Stimulated activated CD8-positive, alpha-beta memory T cell treated with anti-CD3 and anti-CD28 coated beads, Interleukin-12 subunit alpha, Interleukin-12 subunit beta, amount 100 ng/mL, for 4 hours (primary cell): ENCODE data around the gene ZFYVE19.
A peak's percentile ranks its signal among the peaks of the same experiment; 100 is the strongest.

Experiments
- DNase-seq: peaks from one replicate; pipeline ENCODE4 v3.0.0-alpha.2; 2020; ENCODE audit warnings: low read depth

The ZFYVE19 gene, protein sequence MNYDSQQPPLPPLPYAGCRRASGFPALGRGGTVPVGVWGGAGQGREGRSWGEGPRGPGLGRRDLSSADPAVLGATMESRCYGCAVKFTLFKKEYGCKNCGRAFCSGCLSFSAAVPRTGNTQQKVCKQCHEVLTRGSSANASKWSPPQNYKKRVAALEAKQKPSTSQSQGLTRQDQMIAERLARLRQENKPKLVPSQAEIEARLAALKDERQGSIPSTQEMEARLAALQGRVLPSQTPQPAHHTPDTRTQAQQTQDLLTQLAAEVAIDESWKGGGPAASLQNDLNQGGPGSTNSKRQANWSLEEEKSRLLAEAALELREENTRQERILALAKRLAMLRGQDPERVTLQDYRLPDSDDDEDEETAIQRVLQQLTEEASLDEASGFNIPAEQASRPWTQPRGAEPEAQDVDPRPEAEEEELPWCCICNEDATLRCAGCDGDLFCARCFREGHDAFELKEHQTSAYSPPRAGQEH

GRCh38 chr15:40807028-40807887 is at the start of gene ZFYVE19, which contains the start of gene DNAJC17:
TSS of gene ZFYVE19 (plus strand) at chr15:40807089. CDS start at chr15:40807590, 501 bp downstream.
TSS of gene DNAJC17 (minus strand) at chr15:40807473. CDS start at chr15:40807446, 27 bp downstream.
- peak; percentile 86 for DNase-seq

GRCh38 chr15:40759961-40760360 is 46.9 kb upstream of the ZFYVE19 start:
- no peak for DNase-seq

- DNase-seq, result no peak
These were observed 43.7 kb upstream of the ZFYVE19 start for GRCh38 chr15:40762919-40763800.

DNA sequence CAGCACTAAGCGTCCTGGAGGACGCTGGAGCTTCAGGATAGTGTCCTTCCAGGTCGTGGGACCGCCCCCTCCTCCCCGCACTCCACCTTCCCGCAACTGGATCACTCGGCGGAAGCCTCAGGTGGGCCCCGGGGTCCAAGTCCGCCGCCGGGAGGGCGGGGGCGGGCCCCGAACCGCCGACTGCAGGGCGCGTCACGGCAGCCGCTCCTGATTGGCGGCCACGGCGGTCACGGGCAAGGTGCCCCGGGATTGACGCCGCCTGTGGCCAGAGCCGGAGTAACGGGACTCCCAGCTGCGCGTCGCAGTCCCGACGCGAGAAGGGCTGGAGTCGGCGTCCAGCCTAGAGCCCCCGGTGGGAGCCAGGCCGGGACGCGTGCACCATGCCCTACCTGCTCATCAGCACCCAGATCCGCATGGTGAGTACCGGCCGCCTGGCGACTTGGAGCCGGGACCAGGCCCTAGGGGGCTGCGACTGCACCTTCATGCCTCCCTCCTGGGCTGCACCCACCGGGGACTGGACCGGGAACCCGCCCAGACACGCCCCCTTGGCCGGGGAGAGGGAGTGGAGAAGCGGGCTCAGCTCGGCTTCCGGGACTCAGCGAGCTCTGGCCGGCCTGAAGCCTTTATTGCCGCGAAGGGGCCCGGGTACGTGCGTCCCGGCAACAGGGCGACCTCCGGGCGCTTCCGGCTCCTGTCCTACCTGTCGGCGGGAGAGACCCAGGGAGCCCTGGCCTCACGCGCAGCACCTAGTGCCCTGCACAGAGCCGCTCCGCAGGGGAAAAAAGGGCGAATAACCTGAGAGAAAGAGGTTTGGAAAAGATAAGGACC is 42.9 kb upstream of the ZFYVE19 start, which contains the start of gene GCHFR:
Gene GCHFR, plus strand, starts transcription at position 268 of the 828 bp plus-strand sequence. Its CDS starts 113 bp downstream, at position 381.
- DNase-seq, result peak; percentile 54

GRCh38 chr15:40764629-40765103 is 42.2 kb upstream of the ZFYVE19 start:
- no peak for DNase-seq

DNA sequence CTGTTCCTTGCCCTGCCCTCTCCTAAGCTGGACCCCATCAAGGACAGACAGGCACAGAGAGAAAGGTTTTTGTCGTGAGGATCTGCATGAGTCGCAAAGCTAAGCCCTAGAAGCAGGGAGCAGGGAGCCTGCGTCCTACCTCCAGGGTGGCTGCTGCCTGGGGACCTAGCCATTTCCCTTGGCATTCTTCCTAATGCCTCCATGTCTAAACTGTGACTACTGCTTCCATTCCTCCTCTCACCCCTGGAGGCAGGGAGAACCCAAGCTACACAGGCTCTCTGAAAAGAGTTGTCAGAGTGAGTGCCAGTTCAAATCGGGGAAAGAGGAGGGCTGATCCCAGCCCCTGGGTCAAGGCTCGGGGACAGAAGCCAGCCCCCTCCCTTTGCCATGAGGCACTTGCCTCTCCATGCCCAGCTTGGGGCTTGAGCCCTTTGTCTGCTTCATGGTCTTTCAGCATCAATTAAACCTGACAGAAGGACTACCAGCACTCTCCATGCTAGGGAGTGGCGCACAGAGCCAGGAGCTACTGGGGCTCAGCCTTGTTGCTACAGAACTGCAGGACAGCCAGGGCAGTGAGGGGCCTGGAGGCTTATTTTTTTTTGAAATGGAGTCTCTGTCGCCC is 40.6 kb upstream of the ZFYVE19 start:
- no peak for DNase-seq

DNA sequence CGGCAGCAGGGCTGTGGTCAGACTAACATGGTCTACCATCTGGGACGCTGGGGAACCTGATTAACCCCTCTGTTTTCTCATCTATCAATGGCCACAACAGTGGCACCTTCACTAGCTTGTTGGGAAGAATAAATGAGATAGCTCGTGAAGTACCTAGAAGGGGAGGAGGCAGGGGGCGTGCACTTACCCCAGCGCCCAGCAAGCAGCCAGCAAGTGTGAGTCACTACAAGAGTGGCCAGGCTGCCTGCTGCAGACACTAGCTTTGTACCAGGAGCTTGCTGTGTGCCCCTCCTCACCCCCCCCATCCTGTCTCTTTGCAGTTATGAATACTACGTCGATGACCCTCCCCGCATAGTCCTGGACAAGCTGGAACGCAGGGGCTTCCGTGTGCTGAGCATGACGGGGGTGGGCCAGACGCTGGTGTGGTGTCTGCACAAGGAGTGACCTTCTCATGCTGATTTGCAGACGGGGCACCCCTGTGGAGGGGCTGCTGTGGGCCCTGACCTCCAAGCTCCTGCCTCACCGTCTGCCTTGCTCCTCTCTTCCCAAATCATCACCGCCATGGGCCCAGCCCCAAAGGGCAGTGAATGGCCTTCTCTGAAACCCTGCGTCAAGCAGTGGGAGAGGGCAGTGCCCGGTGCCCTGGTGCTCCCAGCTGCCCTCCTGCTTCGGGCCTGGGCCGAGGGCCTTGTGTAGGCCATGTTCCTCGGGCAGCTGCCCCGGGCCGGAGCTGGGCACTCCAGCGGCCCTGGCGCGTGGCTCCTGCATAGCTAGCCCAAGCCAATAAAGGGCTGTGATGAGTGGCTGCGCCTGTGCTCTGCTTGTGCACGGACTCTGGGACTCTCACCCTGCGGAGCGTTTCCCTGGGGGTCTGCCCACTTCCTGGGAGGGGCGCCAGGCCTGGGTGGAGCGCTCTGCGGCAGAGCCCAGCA is 39.7 kb upstream of the ZFYVE19 start:
- no peak for DNase-seq

DNA sequence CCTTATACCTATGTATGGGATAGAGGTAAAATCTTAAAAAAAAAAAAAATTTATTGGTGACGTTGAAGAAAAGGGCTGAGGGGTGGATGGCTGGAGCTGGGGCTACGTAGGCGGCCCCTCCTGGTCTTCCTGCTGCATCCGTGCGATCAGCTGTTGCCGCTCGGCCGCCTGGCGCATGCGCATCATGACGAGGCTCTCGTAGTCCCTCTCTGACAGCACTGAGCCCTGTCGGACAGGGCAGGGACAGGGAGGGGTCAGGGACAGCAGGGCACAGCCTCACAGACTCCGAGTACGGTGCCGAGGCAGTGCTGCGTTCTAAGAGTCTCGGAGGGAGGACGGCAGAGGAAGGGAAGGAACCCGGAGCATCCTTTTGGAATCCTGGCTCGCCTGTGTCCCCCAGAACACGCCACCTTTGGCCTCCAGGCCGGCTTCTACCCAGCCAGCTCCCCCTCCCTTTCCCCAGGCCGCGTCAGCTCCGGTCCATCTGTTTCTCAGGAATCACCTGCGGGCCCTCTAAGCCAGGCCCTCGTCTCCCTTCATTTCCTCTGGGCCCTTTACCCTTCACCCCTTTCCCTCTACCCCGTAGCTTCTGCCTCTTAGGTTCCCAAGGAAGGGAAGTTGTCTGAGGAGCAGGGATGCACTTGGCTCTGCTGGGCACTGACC is 38.9 kb upstream of the ZFYVE19 start:
- DNase-seq, result no peak

DNA sequence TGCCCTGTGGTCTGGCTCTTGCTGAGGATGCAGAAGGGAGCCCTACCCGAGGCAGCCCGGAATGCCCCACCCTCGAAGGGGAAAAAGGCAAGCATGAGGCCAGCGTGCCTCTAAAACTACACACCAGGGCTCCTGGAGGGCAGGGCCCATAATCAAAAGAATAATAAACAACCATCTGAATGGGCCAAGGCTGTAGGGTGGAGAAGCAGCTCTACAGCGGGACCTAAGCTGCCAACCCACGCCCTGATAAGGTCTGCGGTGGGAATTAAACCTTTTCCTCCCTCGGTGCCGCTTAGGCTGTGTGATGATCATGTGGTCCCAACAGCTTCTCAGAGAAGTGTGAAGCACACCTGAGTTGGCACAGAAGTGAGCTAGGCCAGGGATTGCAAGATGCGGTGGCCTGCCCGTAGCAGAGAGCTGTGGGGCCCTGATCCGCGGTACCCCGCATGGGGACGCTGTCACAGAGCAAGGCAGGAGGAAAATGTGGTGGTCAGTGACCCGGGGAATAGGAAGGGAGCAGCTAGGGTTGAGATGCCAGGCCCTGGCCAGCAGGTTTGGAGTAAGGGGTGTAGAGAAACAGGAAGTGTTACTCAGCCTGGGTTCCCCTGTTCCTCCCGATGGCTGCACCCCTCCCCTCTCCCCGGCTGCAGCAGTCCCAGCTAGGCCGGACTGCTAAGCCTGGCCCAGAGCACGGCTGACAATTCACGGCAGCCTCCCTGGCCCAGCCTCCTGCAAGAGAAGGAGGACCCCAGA is 38.2 kb upstream of the ZFYVE19 start:
- no peak for DNase-seq

- DNase-seq, result peak; percentile 65
These were observed 37.4 kb upstream of the ZFYVE19 start, which contains the start of gene C15orf62 for GRCh38 chr15:40769274-40770146. TSS of gene C15orf62 (plus strand) at chr15:40769980. CDS start at chr15:40770496, 516 bp downstream.

- DNase-seq, result no peak
These were observed 36.7 kb upstream of the ZFYVE19 start for GRCh38 chr15:40770147-40770721.

DNA sequence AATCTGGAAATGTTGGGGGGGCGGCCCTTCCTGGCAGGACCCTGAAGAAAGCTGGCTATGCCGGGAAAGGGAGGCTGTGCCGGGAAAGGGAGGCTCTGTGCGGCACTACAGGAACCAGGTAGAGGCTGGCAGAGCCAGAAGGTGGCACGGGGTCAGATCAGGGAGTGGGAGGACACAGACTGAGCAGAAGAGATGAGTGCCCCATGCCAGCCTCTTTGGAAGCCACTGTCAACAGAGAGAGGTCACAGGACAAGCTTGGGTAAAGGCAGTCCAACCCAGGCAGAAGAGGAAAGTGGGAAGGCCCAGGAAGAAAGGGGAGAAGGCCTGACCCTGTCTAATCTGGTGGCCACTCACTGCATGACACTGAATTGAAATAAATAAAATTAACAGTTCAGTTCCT is 35.6 kb upstream of the ZFYVE19 start:
- DNase-seq, result no peak

DNA sequence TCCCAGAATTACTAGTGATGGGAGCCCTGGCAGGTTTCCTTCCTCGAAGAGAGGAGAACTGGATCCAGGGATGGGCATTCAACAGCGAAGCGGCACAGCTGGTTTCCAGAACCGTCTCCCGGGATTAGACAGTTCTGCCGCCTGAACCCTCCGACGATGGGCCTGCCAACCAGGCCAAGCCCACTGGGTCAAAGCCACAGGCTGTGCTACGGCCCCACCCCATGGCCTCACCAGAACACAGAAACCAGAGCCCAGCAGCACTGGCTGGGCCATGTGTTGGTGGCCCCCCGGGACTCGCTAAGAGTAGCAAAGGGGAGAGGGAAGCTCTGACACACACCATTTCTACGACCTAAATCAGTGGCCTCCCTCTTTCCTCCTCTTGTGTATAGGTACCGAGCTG is 34.9 kb upstream of the ZFYVE19 start:
- DNase-seq, result no peak

DNA sequence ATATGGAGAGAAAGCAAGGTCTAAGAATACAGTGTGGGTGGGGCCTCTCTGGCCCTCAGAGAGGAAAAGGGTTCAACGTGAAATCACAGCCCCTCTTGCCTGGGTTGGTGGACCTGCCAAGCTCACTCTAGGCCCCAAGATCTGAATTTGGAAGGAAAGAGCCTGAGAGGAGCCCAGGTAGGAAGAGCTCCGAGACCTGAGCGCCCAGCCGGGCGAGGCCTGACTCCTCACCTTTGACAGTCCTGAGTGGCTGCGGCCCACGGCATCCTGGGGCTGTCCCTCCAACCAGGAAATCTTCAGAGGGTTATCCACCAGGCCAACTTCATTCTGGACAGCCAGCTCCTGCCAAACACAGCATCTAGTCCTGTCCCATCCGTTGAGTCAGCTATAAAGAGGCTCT is 33.4 kb upstream of the ZFYVE19 start:
- DNase-seq, result no peak

DNA sequence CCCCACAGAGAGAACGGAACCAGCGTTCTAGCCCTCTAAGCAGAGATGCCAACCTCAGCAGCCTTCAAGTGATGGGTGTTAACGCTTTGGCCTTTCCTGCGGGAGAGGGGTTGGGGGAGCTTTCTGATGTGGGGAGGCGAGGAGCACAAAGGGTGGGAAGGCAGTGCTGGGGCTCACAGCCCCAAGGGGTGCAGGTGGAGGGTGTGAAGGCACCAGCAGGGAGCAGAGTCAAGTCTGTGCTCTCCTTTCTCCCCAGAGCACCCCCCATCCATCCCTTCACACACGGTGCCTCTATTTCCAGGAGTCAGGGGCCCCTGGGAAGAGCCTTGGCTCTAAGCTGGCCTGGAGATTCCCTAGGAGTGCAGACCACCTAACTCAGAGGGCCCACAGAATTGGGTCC is 33.0 kb upstream of the ZFYVE19 start:
- no peak for DNase-seq

DNA sequence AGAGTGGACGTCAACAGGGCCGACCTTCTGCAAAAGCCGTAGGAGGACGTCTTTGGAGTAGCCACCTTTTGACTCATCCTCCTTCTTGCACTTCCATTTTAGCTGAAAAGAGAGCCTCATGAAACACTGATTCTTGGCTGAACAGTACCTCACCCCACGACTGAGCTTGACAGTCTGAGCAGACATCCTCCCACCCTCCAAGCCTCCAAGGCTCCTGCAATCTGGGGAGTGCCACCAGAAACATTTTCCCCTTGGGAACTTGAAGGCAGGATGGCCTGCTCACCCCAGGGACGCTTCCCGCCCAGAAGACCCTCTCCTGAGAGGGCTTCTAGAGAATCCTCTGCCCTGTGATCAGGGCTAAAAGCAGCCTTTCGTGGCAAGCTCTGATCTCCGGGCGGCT is 31.9 kb upstream of the ZFYVE19 start:
- DNase-seq, result no peak
